Fibroblast of the aortic adventitia (primary cell): Measurements from ENCODE around the gene G2E3. TPM values are rescaled to one million over a fixed set of nuclear protein-coding genes. Genes with fewer than 3 reads are reported as not detected.
"Not testable (repeated sequence)": the region's sequence is repeated elsewhere in the genome, so short reads cannot be mapped to it uniquely, and the experiment has no call there.

Source experiments
- DNase-seq: peaks from one replicate; pipeline ENCODE4 v3.0.0-alpha.2; 2010; ENCODE audit warnings: low read depth
- H3K4me3 ChIP-seq: 2 replicates; pipeline ENCODE4 v1.5.1; 2011; ENCODE audit warnings: low read depth, mild to moderate bottlenecking, control low read depth, low read length, moderate library complexity
- total RNA-seq: library from RNA; depleted of rRNA; stranded (reverse); fragments of >200 nt; gene quantifications from 2 replicates; pipeline ENCODE4 v1.2.3, GENCODE V29; 2012; ENCODE audit warnings: low replicate concordance
- TF ChIP-seq, protein P1 (sequence below): IDR thresholded peaks from 2 replicates; pipeline ENCODE4 v1.5.1; 2011; ENCODE audit warnings: mild to moderate bottlenecking, low read length, control low read depth, inconsistent platforms; ENCODE audit not compliant: insufficient read depth

G2E3 gene
- total RNA-seq, 1 donor = 24.8 TPM

DNA sequence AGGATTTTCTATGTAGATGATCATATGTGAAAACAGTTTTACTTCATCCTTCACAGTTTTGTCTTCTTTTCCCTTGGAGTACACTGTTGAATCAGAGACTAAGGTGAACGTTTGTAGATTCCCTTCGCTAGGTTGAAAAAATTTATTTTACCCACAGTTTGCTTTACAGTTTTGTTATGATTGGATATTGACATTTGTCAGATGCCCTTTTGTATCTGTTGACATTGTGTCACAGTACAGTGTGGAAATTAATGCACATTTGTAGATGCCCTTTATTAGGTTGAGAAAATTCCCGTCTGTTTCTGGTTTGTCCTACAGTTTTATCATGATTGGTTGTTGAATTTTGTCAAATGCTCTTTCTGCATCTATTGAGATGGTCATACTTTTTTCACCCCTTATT, 13.3 kb downstream of the G2E3 start:
- TF ChIP-seq, protein P1, sequence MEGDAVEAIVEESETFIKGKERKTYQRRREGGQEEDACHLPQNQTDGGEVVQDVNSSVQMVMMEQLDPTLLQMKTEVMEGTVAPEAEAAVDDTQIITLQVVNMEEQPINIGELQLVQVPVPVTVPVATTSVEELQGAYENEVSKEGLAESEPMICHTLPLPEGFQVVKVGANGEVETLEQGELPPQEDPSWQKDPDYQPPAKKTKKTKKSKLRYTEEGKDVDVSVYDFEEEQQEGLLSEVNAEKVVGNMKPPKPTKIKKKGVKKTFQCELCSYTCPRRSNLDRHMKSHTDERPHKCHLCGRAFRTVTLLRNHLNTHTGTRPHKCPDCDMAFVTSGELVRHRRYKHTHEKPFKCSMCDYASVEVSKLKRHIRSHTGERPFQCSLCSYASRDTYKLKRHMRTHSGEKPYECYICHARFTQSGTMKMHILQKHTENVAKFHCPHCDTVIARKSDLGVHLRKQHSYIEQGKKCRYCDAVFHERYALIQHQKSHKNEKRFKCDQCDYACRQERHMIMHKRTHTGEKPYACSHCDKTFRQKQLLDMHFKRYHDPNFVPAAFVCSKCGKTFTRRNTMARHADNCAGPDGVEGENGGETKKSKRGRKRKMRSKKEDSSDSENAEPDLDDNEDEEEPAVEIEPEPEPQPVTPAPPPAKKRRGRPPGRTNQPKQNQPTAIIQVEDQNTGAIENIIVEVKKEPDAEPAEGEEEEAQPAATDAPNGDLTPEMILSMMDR = no peak
- no peak for DNase-seq
- H3K4me3 ChIP-seq = no peak overlapping the region

DNA sequence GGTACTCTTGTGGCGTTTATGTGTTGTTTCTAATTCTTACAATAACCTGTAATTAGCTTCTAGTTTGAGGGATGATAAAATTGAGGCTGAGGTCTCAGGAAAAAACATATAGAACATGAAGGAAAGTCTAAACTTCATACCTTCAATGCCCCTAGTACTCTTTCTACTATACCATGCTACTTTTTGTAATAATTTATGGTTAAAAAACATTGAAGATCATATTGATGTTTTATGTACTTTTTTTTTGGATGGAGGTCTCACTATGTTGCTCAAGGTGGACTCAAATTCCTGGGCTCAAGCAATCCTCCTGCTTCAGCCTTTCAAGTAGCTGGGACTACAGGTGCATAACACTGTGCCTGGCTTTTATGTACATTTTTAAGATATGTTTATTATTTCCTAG, 13.8 kb downstream of the G2E3 start:
- no peak overlapping the region for H3K4me3 ChIP-seq
- no peak for DNase-seq
- TF ChIP-seq, protein P1 = no peak

DNA sequence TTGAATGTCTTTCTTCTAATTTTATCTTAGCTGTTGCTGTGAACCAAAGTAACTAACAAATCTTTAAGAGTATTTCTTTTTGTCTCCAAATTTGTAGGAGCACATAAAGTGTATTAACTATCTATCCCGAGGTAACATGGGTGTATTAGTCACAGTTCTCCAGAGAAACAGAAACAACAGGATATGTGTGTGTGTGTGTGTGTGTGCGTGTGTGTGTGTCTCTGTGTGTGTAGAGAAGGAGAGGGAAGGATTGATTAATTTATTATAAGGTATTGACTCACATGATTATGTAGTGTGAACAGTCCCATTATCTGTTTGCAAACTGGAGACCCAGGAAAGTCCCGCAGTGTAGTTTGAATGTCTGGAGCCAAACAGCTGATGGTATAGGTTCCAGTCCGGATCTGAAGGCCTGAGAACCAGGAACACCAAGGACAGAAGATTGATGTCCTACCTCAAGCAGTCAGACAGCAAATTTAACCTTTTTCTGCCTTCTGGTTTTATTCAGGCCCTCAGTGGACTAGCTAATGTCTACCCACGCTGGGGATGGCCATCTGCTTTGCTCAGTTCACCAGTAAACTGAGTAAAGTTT, 14.4 kb downstream of the G2E3 start:
- H3K4me3 ChIP-seq = no peak overlapping the region
- DNase-seq = peak; percentile 56
- TF ChIP-seq, protein P1 = no peak

DNA sequence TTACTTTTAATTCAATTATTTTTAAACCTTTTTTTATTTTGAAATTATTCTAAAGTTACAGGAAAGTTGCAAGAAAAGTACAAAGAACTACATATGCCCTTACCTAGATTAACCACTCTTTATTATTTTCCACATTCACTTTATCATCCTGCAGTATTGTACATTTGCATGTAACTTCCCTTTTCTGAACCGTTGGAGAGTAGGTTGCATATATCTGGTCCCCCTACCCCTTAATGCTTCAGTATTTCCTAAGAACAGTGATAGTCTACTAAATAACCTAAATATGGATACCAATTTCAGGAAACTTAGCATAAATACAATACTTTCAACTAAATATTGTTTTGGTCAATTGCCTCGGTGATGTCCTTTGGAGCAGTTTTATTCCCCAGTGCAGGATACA, 15.0 kb downstream of the G2E3 start:
- DNase-seq = no peak
- no peak overlapping the region for H3K4me3 ChIP-seq
- TF ChIP-seq, protein P1 = no peak

DNA sequence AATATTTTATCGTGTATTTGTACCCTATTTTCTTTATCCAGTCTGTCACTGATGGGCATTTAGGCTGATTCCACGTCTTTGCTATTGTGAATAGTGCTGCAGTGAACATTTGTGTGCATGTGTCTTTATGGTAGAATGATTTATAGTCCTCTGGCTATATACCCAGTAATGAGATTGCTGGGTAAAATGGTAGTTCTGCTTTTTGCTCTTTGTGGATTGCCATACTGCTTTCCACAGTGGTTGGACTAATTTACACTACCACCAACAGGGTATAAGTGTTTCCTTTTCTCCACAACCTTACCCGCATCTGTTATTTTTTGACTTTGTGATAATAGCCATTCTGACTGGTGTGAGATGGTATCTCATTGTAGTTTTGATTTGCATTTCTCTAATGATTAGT, 15.8 kb downstream of the G2E3 start:
- H3K4me3 ChIP-seq, DNase-seq: not testable (repeated sequence)

DNA sequence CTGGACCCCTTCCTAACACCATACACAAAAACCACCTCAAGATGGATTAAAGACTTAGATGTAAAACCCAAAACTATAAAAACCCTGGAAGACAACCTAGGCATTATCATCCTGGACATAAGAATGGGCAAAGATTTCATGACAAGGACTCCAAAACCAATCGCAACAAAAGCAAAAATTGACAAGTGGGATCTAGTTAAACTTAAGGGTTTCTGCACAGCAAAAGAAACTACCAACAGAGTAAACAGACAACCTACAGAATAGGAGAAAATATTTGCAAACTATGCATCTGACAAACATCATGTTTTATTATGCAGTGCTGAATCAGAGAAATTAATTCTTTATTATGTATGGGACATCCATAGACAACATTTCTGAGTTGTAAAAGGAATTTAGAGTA, 17.4 kb downstream of the G2E3 start:
- H3K4me3 ChIP-seq, DNase-seq: not testable (repeated sequence)

DNA sequence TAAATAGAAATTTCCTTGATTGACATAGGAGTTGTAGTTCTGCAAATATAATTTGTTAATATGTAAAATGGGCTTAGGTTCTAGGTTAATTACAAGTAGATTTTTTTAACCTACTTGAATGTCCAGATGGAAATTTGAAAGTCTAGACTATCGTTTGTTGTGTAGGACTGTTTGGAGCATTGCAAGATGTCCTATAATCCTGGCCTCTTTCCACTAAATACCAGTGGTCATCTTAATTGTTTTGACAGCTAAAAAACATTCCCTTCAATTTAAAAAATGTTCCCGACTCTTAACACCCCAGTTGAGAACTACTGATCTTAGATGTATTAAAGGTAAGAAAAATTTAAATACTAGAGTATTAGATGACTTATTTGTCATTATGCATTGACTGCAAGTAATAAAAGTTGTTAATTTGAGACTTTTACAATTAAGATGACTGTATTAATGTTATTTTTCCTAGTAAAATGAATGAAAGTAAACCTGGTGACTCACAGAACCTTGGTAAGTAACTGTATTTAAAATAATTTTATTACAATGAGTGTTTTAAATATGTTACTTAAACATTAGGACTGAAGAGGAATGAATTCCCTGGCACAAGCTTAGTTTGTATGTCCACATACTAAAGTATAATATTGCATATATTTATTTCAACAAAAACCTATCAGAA, 21.8 kb downstream of the G2E3 start:
- TF ChIP-seq, protein P1 = no peak
- H3K4me3 ChIP-seq = no peak overlapping the region
- DNase-seq = no peak

DNA sequence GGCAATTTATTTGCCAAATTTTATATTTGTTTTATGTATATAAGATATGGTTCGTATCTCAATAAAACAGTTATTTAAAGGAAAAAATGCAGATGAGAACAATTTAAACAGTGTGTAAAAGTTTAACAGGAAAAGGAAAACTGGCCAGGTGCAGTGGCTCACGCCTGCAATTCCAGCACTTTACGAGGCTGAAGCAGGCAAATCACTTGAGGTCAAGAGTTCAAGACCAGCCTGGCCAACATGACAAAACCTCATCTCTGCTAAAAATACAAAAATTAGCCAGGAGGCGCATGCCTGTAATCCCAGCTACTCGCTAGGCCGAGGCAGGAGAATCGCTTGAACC, 22.3 kb downstream of the G2E3 start:
- H3K4me3 ChIP-seq = no peak overlapping the region
- TF ChIP-seq, protein P1 = no peak
- DNase-seq = no peak
